ENCODE data around the gene NFKBIE. TPM values are rescaled to one million over a fixed set of nuclear protein-coding genes. Genes with fewer than 3 reads are reported as not detected.
A peak's percentile ranks its signal among the peaks of the same experiment; 100 is the strongest.

NFKBIE gene
- total and polyA plus RNA-seq, 2 donors (not counting 1 experiment from before 2014, with no cell fraction given) = 46.5 to 90.0 TPM

DNA sequence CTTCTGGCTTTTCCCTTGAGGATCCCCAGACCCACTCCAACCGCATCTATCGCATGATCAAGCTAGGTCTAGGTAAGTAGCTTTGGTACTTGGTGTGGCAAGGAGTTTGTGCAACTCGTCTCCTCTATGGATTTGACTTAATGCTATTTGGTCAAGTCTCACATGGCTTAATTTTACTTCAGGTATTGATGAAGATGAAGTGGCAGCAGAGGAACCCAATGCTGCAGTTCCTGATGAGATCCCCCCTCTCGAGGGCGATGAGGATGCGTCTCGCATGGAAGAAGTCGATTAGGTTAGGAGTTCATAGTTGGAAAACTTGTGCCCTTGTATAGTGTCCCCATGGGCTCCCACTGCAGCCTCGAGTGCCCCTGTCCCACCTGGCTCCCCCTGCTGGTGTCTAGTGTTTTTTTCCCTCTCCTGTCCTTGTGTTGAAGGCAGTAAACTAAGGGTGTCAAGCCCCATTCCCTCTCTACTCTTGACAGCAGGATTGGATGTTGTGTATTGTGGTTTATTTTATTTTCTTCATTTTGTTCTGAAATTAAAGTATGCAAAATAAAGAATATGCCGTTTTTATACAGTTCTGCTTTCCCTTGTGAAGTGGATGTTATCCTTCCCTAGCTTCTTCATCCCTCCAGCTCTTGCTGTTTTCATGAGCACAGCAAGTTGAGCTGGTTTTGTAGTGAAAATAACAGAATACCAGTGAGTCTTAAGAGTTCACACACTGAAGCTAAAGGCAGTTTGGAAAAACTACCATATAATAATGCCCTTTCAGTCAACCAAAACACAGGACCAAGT lies 11.8 kb downstream of the NFKBIE start:
- TF ChIP-seq EZH2 (IDR thresholded peaks at IDR 0.05; ENCODE audit: borderline replicate concordance, insufficient read depth, low read depth, low read length, poor library complexity, severe bottlenecking) (no peak), CTCF (IDR thresholded peaks at IDR 0.05) (peak; percentile 71)
- H2AFZ ChIP-seq (ENCODE audit: insufficient read depth, low read depth, low read length, poor library complexity, severe bottlenecking) = no peak overlapping the region
- POLR2A ChIA-PET = interaction anchor here (2.6 kb wide), 1 partner anchor 11 kb away, joined by 13 read pairs; no protein-coding TSS in a partner anchor
- H4K20me1 ChIP-seq (ENCODE audit: control insufficient read depth, insufficient read depth, low read length, poor library complexity, severe bottlenecking) = peaks cover 71% of the 10 kb centered on the region
- H3K27ac Mint-ChIP-seq = peak overlapping the region; percentile 71
- H3K9ac ChIP-seq (ENCODE audit: low read length) = no peak overlapping the region
- H3K4me1 ChIP-seq (ENCODE audit: control insufficient read depth in 2 of 2, insufficient read depth in 2 of 2, low read length in 2 of 2) = peaks cover 25 to 57% of the 10 kb centered on the region in 2 donors
- no peaks in the 10 kb centered on the region for H3K27me3 ChIP-seq (replicated peaks in 1 of 4; ENCODE audit: control extremely low read depth in 1 of 4, control insufficient read depth in 3 of 4, insufficient read depth in 4 of 4, low read length in 3 of 4)
- 77% methylated on average over 5 of the region's 10 CpGs for WGBS (ENCODE audit: insufficient coverage)
- H3K4me3 Mint-ChIP-seq = no peak overlapping the region
- no peaks in the 10 kb centered on the region for H3K9me3 ChIP-seq (ENCODE audit: control extremely low read depth in 1 of 3, control insufficient read depth in 2 of 3, insufficient read depth in 1 of 3, low read length in 2 of 3)
- ATAC-seq (ENCODE audit: low read depth) (no peak), DNase-seq (peak; percentile 74)
- peaks cover 77% of the 10 kb centered on the region for H3K4me1 Mint-ChIP-seq
- H3K4me2 ChIP-seq (replicated peaks; ENCODE audit: low read depth, low read length, poor library complexity, severe bottlenecking) = no peak overlapping the region
- no peaks in the 10 kb centered on the region for H3K9me3 Mint-ChIP-seq (ENCODE audit: insufficient read depth)
- H3K4me3 ChIP-seq (ENCODE audit: control extremely low read depth in 1 of 5, extremely low read depth in 1 of 5, insufficient read depth in 1 of 5, low read depth in 2 of 5, low read length in 4 of 5) = no peak overlapping the region
- no peak overlapping the region for H3K27ac ChIP-seq (ENCODE audit: low read length in 2 of 2)
- intact Hi-C loops (cut with micrococcal nuclease) = loop anchor here (1.0 kb wide), 1 partner anchor 81 kb away; no protein-coding TSS in a partner anchor
- peaks cover 23% of the 10 kb centered on the region for H3K79me2 ChIP-seq (ENCODE audit: control insufficient read depth, insufficient read depth, low read length)
- CTCF ChIA-PET = interaction anchor here (0.6 to 5.0 kb wide), 9 partner anchors 9 to 81 kb away, joined by 3 to 68 read pairs (median 6); partner anchors contain the start of gene HSP90AB1
- no peaks in the 10 kb centered on the region for H3K27me3 Mint-ChIP-seq
- peaks cover 9 to 75% of the 10 kb centered on the region in 2 experiments for H3K36me3 ChIP-seq (replicated peaks in 1 of 2; ENCODE audit: control extremely low read depth in 1 of 2, control insufficient read depth in 1 of 2, extremely low read depth in 1 of 2, insufficient read depth in 2 of 2, low read length in 1 of 2)
